Upper lobe of left lung (tissue), 4 donors: ENCODE data around the gene SPPL2A.

ENCODE experiments used
- CTCF ChIP-seq, 6 experiments: fragments of 450-650 bp in 4 of 6; fragments of 200-600 bp in 2 of 6; sonication (generic) in 2 of 6; IDR thresholded peaks; one replicate each; pipeline ENCODE4 v1.5.1; 2016 to 2019; ENCODE audit warnings: antibody characterized with exemption in 6 of 6
- POLR2A ChIP-seq, 4 donors: fragments of 450-650 bp; IDR thresholded peaks; one replicate each; pipeline ENCODE4 v1.5.1; 2016 to 2017; ENCODE audit warnings: antibody characterized with exemption in 4 of 4, mild to moderate bottlenecking in 2 of 4
- POLR2AphosphoS5 ChIP-seq, 2 donors: sonication (generic); formaldehyde crosslinking; IDR thresholded peaks; one replicate each; pipeline ENCODE4 v1.5.1; 2017; ENCODE audit warnings: antibody characterized with exemption in 2 of 2

GRCh38 chr15:50758712-50759205 lies 6.7 kb downstream of the SPPL2A start:
- TF ChIP-seq POLR2A (IDR thresholded peaks at IDR 0.05) (no peak), CTCF (IDR thresholded peaks at IDR 0.05) (no peak), POLR2AphosphoS5 (IDR thresholded peaks at IDR 0.05) (no peak)
